HG02981 (cell line): ENCODE data around the gene ZNF451.
"Not testable (repeated sequence)": the region's sequence is repeated elsewhere in the genome, so short reads cannot be mapped to it uniquely, and the experiment has no call there.

Source experiments
- ATAC-seq: cut with Tn5 transposase; IDR thresholded peaks from one replicate; pipeline ENCODE4 v1.9.1; 2021; ENCODE audit warnings: mild to moderate bottlenecking, moderate library complexity; ENCODE audit not compliant: unreplicated experiment

Gene ZNF451

GRCh38 chr6:57089687-57090457 lies at the start of gene ZNF451:
Gene ZNF451 (plus strand): TSS chr6:57090188. CDS start chr6:57090254, 66 bp downstream.
- peak; percentile 94 for ATAC-seq

- ATAC-seq = not testable (repeated sequence)
These were observed 45.9 kb upstream of the ZNF451 start for GRCh38 chr6:57044061-57044460.

- no peak for ATAC-seq
These were observed 45.4 kb upstream of the ZNF451 start for GRCh38 chr6:57044568-57044967.

GRCh38 chr6:57046332-57047256 lies 43.4 kb upstream of the ZNF451 start, which contains the start of gene KIAA1586:
Gene KIAA1586 (plus strand): TSS chr6:57046693. CDS start chr6:57046756, 63 bp downstream.
- peak; percentile 94 for ATAC-seq

- peak; percentile 35 for ATAC-seq
These were observed 42.8 kb upstream of the ZNF451 start for GRCh38 chr6:57047257-57047585.

GRCh38 chr6:57047859-57048258 lies 42.1 kb upstream of the ZNF451 start:
- ATAC-seq = not testable (repeated sequence)

- ATAC-seq = no peak
These were observed 41.4 kb upstream of the ZNF451 start for GRCh38 chr6:57048577-57048976.

- ATAC-seq = no peak
These were observed 26.1 kb upstream of the ZNF451 start for GRCh38 chr6:57063847-57064246.

GRCh38 chr6:57064809-57065208 lies 25.2 kb upstream of the ZNF451 start:
- no peak for ATAC-seq

- ATAC-seq = no peak
These were observed 21.9 kb upstream of the ZNF451 start for GRCh38 chr6:57068061-57068460.

- ATAC-seq = no peak
These were observed 20.8 kb upstream of the ZNF451 start for GRCh38 chr6:57069228-57069627.

- ATAC-seq = no peak
These were observed 20.1 kb upstream of the ZNF451 start for GRCh38 chr6:57069920-57070331.

- ATAC-seq = no peak
These were observed 17.9 kb upstream of the ZNF451 start for GRCh38 chr6:57072108-57072507.

- no peak for ATAC-seq
These were observed 15.6 kb upstream of the ZNF451 start for GRCh38 chr6:57074383-57074782.

- no peak for ATAC-seq
These were observed 14.9 kb upstream of the ZNF451 start for GRCh38 chr6:57075092-57075491.

- ATAC-seq = no peak
These were observed 11.3 kb upstream of the ZNF451 start for GRCh38 chr6:57078531-57079207.

- ATAC-seq = no peak
These were observed 4.5 kb upstream of the ZNF451 start for GRCh38 chr6:57085471-57085870.

GRCh38 chr6:57086843-57087242 lies 3.1 kb upstream of the ZNF451 start:
- ATAC-seq = no peak

- ATAC-seq = no peak
These were observed 2.1 kb upstream of the ZNF451 start for GRCh38 chr6:57087916-57088315.

GRCh38 chr6:57089265-57089664 lies 723 bp upstream of the ZNF451 start:
- ATAC-seq = no peak

GRCh38 chr6:57090458-57091067 lies 575 bp downstream of the ZNF451 start:
- peak; percentile 14 for ATAC-seq
